ENCODE results near the gene INSRR.

The INSRR gene

GRCh38 chr1:156893048-156893953 lies 34.4 kb upstream of the INSRR start, which contains the start of gene PEAR1:
TSS of gene PEAR1 (plus strand) at chr1:156893718. CDS start at chr1:156903927, 10,209 bp downstream.
- DNase-seq = no peak

- peak; percentile 34 for DNase-seq
Measured at GRCh38 chr1:156892190-156893047, 33.5 kb upstream of the INSRR start.

- peak; percentile 79 for DNase-seq
Measured at GRCh38 chr1:156889802-156890580, 31.1 kb upstream of the INSRR start.

- no peak for DNase-seq
Measured at GRCh38 chr1:156887734-156888133, 28.8 kb upstream of the INSRR start.

GRCh38 chr1:156887317-156887716 lies 28.4 kb upstream of the INSRR start:
- no peak for DNase-seq

- DNase-seq = no peak
Measured at GRCh38 chr1:156886583-156887281, 27.8 kb upstream of the INSRR start.

- no peak for DNase-seq
Measured at GRCh38 chr1:156885880-156886355, 27.0 kb upstream of the INSRR start.

GRCh38 chr1:156885314-156885713 lies 26.4 kb upstream of the INSRR start:
- DNase-seq = no peak

GRCh38 chr1:156884560-156885184 lies 25.8 kb upstream of the INSRR start:
- DNase-seq = no peak

- no peak for DNase-seq
Measured at GRCh38 chr1:156883919-156884318, 25.0 kb upstream of the INSRR start.

- DNase-seq = no peak
Measured at GRCh38 chr1:156882543-156882942, 23.6 kb upstream of the INSRR start.

GRCh38 chr1:156881663-156882062 lies 22.7 kb upstream of the INSRR start:
- no peak for DNase-seq

GRCh38 chr1:156881101-156881500 lies 22.2 kb upstream of the INSRR start:
- DNase-seq = no peak

- DNase-seq = no peak
Measured at GRCh38 chr1:156880473-156880872, 21.6 kb upstream of the INSRR start.

- no peak for DNase-seq
Measured at GRCh38 chr1:156879876-156880275, 21.0 kb upstream of the INSRR start.

GRCh38 chr1:156877433-156878170 lies 18.7 kb upstream of the INSRR start:
- DNase-seq = no peak

GRCh38 chr1:156876281-156876680 lies 17.4 kb upstream of the INSRR start:
- DNase-seq = no peak

- DNase-seq = no peak
Measured at GRCh38 chr1:156875341-156875615, 16.4 kb upstream of the INSRR start.

GRCh38 chr1:156874572-156875340 lies 15.8 kb upstream of the INSRR start:
- no peak for DNase-seq

- DNase-seq = no peak
Measured at GRCh38 chr1:156874142-156874541, 15.2 kb upstream of the INSRR start.

All from NCI-H187 treated with DMSO at 0.1 percent for 48 hours (cell line).